K562 (cell line): ENCODE measurements around the gene GPR85. TPM values are rescaled to one million over a fixed set of nuclear protein-coding genes. Genes with fewer than 3 reads are reported as not detected.

Experiments
- CHD4 ChIP-seq: fragments of 200-600 bp; sonication (generic); IDR thresholded peaks from 3 replicates; pipeline ENCODE4 v1.6.1; 2012; ENCODE audit warnings: low read depth, mild to moderate bottlenecking, mixed read lengths, low read length, inconsistent platforms; ENCODE audit not compliant: insufficient read depth, insufficient replicate concordance, poor library complexity, severe bottlenecking
- E2F6 ChIP-seq, 2 experiments: IDR thresholded peaks; 2 replicates each; pipeline ENCODE4 v1.6.1; 2011; ENCODE audit warnings: borderline replicate concordance in 1 of 2, control low read depth in 1 of 2, low read depth in 1 of 2, low read length in 1 of 2, mild to moderate bottlenecking in 1 of 2, mixed read lengths in 1 of 2, moderate library complexity in 1 of 2; ENCODE audit not compliant: insufficient read depth in 1 of 2, insufficient read length in 1 of 2, poor library complexity in 1 of 2, severe bottlenecking in 1 of 2; ENCODE audit errors: extremely low read depth in 1 of 2
- ERF ChIP-seq: fragments of 450-650 bp; formaldehyde crosslinking; IDR thresholded peaks from 2 replicates; pipeline ENCODE4 v1.4.0; 2020; ENCODE audit warnings: mild to moderate bottlenecking, mixed read lengths
- FOXO4 ChIP-seq: fragments of 450-650 bp; formaldehyde crosslinking; IDR thresholded peaks from 2 replicates; pipeline ENCODE4 v1.4.0; 2020; ENCODE audit warnings: mild to moderate bottlenecking, moderate library complexity
- HMGXB4 ChIP-seq: sonication (generic); formaldehyde crosslinking; IDR thresholded peaks from 2 replicates; pipeline ENCODE4 v1.8.1; 2023; ENCODE audit warnings: mild to moderate bottlenecking, missing genetic modification reagents
- IRF2 ChIP-seq: sonication (generic); formaldehyde crosslinking; IDR thresholded peaks from 2 replicates; pipeline ENCODE4 v1.8.1; 2022; ENCODE audit warnings: mild to moderate bottlenecking, missing genetic modification reagents
- NFIX ChIP-seq: fragments of 250-450 bp; sonication (Bioruptor Pico); IDR thresholded peaks from 2 replicates; pipeline ENCODE4 v1.4.0; 2020; ENCODE audit warnings: low read depth, mild to moderate bottlenecking, moderate library complexity
- PATZ1 ChIP-seq: fragments of 250-450 bp; sonication (Bioruptor Pico); IDR thresholded peaks from 2 replicates; pipeline ENCODE4 v1.5.0; 2020; ENCODE audit warnings: mild to moderate bottlenecking, borderline replicate concordance
- PML ChIP-seq: IDR thresholded peaks from 2 replicates; pipeline ENCODE4 v1.6.1; 2012; ENCODE audit warnings: low read length, inconsistent platforms
- RBM25 ChIP-seq: fragments of 200-400 bp; formaldehyde crosslinking; IDR thresholded peaks from 2 replicates; pipeline ENCODE4 v1.6.1; 2018; ENCODE audit warnings: low read length, low read depth, moderate library complexity; ENCODE audit not compliant: severe bottlenecking
- SMAD4 ChIP-seq: fragments of 250-450 bp; sonication (Bioruptor Pico); conservative IDR thresholded peaks from 2 replicates; pipeline ENCODE4 v1.8.0; 2021; ENCODE audit warnings: inconsistent platforms, mild to moderate bottlenecking, moderate library complexity
- ZNF354B ChIP-seq: fragments of 250-450 bp; sonication (Bioruptor Pico); IDR thresholded peaks from 2 replicates; pipeline ENCODE4 v1.4.0; 2020
- ZNF77 ChIP-seq: fragments of 250-450 bp; sonication (Bioruptor Pico); IDR thresholded peaks from 2 replicates; pipeline ENCODE4 v1.5.0; 2020
- polyA plus RNA-seq, 8 experiments: library from polyadenylated mRNA; depleted of rRNA in 4 of 8; stranded (reverse) in 5 of 8; unstranded in 3 of 8; fragments of >200 nt; fragmentation: Nextera tagmentation in 2 of 8; fragmentation: Illumina TruSeq in 1 of 8; extraction: Ambion mirVana in 2 of 8; extraction: Trizol in 1 of 8; gene quantifications; 2 replicates each; pipeline versions ENCODE4 v1.2.1 to v1.2.3, GENCODE V29; 2011 to 2014; ENCODE audit warnings: inconsistent platforms in 1 of 8, missing spikeins in 1 of 8
- total RNA-seq, 7 experiments: library from RNA; depleted of rRNA in 6 of 7; stranded (reverse); fragments of >200 nt in 6 of 7; fragmentation: Illumina TruSeq in 2 of 7; extraction: Trizol in 2 of 7; gene quantifications; 2 replicates each; pipeline versions ENCODE4 v1.2.1 to v1.2.3, GENCODE V29; 2011 to 2021; ENCODE audit warnings: low replicate concordance in 1 of 7
- TF ChIP-seq, protein P1 (sequence below): sonication (generic); formaldehyde crosslinking; IDR thresholded peaks from 2 replicates; pipeline ENCODE4 v1.8.1; 2023; ENCODE audit warnings: missing genetic modification reagents, mild to moderate bottlenecking, borderline replicate concordance

Gene GPR85
- total and polyA plus RNA-seq, 9 of the 15 experiments (the other 6 are each of a cell fraction or from before 2014, with no cell fraction given) = 2.9 to 18.2 (median 4.0) TPM

DNA sequence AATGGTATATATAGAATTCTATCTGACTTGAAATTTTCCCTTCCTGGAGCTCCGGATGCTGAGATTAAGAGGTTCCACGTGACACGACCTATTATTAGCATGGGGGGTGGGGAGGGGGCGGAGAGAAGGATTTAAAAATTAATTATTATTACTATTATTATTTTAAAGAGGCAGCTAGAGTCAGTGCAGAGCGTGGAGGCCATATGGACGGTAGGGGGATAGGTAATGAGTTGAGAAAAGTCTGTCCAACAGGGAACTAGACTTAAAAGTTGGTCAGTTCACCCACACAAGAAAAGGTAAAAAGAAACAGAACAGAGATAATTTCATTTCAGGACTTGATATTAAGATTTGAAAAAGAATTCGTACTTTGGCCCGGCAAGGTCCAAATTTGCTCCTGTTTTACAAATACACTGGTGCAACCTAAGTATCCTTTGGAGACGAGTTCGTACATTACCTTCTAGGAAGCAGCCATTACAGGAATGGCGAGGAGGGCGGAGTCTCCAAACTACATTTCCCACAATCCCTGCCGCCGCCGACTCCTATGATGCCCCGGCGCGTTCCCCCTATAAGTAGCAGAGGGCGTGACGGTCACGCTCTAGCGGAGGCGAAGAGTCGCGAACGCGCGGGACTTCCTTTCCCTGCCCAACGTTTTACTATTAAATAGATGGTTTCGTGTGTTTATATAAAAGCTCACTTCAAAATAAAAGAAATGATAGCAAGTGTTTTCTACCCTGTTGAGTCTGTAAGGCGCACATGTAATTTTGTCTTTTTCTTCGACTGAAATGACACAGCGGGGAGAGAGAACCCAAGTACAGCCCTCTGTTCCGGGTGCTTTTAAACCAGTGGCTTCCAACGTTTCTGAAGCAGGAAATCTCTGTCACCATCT is 31.7 kb upstream of the GPR85 start, which contains the start of gene SMIM30 (continued):
- 0 out of 2 replicates have a peak, but pooled peaks have one; percentile 39 for TF ChIP-seq FOXO4 (CRISPR knock-in tag)
- TF ChIP-seq ZNF354B = no peak
- peak; percentile 91 for TF ChIP-seq PML
- TF ChIP-seq PATZ1 (CRISPR knock-in tag) = peak; percentile 63; the same call in 1 of the 2 replicates
- TF ChIP-seq E2F6 (IDR thresholded peaks at IDR 0.05; ENCODE audit: borderline replicate concordance in 1 of 2, extremely low read depth in 1 of 2, insufficient read depth in 1 of 2, insufficient read length in 1 of 2, low read depth in 1 of 2, low read length in 1 of 2, poor library complexity in 1 of 2, severe bottlenecking in 1 of 2) = peak; percentile 80 to 89
- TF ChIP-seq ERF (CRISPR knock-in tag) = no peak
- no peak for TF ChIP-seq HMGXB4 (CRISPR knock-in tag)
- no peak for TF ChIP-seq ZNF77 (CRISPR knock-in tag)
- no peak for TF ChIP-seq IRF2
- no peak for TF ChIP-seq NFIX (CRISPR knock-in tag)
- TF ChIP-seq, protein P1, sequence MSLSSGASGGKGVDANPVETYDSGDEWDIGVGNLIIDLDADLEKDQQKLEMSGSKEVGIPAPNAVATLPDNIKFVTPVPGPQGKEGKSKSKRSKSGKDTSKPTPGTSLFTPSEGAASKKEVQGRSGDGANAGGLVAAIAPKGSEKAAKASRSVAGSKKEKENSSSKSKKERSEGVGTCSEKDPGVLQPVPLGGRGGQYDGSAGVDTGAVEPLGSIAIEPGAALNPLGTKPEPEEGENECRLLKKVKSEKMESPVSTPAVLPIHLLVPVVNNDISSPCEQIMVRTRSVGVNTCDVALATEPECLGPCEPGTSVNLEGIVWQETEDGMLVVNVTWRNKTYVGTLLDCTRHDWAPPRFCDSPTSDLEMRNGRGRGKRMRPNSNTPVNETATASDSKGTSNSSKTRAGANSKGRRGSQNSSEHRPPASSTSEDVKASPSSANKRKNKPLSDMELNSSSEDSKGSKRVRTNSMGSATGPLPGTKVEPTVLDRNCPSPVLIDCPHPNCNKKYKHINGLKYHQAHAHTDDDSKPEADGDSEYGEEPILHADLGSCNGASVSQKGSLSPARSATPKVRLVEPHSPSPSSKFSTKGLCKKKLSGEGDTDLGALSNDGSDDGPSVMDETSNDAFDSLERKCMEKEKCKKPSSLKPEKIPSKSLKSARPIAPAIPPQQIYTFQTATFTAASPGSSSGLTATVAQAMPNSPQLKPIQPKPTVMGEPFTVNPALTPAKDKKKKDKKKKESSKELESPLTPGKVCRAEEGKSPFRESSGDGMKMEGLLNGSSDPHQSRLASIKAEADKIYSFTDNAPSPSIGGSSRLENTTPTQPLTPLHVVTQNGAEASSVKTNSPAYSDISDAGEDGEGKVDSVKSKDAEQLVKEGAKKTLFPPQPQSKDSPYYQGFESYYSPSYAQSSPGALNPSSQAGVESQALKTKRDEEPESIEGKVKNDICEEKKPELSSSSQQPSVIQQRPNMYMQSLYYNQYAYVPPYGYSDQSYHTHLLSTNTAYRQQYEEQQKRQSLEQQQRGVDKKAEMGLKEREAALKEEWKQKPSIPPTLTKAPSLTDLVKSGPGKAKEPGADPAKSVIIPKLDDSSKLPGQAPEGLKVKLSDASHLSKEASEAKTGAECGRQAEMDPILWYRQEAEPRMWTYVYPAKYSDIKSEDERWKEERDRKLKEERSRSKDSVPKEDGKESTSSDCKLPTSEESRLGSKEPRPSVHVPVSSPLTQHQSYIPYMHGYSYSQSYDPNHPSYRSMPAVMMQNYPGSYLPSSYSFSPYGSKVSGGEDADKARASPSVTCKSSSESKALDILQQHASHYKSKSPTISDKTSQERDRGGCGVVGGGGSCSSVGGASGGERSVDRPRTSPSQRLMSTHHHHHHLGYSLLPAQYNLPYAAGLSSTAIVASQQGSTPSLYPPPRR (CRISPR knock-in tag) = no peak
- TF ChIP-seq CHD4 = no peak
- TF ChIP-seq SMAD4 (CRISPR knock-in tag) = no peak; the same call in 1 of the 2 replicates
- TF ChIP-seq RBM25 = no peak
